ENCODE measurements around the gene PEAK1.

The PEAK1 gene

DNA sequence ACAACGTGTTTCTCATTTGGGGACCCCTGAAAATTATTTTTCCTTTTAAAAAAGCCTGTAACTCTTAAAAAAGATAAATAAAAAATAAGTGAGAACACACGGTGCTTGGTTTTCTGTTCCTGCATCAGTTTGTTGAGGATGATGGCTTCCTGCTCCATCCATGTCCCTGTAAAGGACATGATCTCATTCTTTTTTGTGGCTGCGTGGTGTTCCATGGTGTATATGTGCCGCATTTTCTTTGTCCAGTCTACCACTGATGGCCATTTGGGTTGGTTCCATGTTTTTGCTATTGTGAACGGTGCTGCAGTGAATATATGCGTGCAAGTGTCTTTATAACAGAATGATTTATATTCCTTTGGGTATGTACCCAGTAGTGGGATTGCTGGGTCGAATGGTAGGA, 351.3 kb downstream of the PEAK1 start:
- in situ Hi-C loops (cut with MboI; ENCODE audit: low sequenced_read_pairs), result no loop called here

DNA sequence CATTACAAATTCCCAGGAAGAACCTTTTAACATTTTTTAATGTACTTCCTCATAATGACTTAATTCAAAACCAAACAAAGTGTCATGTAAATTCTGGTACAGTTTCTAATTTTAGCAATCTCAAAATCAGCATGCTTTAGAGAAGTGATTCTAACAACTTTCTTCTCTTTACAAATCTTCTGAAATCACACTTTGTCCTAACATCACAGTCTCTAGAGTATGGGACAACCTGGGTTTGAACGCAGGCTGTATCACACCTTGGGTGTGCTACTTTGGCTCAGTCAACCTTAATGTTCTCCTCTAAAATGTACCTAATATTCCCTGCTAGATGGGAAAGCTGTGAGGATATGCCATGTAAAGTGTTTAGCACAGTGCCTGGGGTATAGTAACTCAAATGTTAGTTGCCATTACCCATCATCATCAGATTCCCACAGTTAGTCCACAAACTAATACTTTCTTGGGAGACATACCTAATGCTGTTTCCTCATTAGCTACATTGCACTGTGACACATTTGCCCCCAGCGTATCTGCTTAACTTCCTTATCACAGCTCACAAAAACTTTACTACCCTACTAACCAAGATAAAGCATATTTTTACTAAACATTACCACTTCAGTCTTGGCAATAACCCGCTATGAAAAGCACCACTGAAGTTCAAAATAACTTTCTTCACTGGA, 352.1 kb downstream of the PEAK1 start:
- in situ Hi-C loops (cut with MboI; ENCODE audit: low sequenced_read_pairs), result no loop called here

GRCh38 chr15:77066971-77067690, 352.8 kb downstream of the PEAK1 start:
- in situ Hi-C loops (cut with MboI; ENCODE audit: low sequenced_read_pairs), result no loop called here

DNA sequence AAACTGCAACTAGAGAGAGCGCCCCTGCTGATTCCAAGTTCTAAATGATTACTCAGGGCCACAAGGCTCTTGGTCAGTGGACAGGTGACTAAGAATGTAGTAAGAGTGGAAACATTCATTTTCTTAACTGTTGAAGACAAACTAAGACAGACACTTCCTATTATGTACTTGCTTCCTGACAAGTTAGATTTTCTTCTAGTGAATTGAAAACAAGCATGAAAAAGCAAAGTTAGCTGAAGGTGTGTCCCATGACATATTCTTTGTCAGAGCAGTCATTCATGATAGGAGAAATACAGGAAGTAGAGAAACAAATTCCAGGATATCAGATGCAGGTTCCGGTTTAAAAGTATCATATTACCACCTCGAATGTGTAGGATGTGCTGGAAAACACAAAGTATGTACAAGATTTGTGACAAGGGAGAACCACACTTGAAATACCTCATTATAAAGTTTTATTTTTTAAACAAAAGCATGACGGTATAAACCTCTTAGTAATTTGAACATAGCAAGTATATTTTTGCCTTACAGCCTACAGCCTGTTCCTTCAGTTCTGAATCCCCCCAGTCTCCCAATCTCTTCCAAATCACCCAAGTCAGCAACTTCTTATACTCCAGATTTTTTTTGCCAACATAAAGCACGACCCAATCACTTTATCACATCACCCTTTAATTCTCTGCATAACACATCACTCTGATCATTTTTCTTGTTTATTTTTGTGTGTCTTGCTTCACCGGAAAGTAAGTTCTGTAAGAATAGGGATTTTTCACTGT, 355.2 kb downstream of the PEAK1 start:
- in situ Hi-C loops (cut with MboI; ENCODE audit: low sequenced_read_pairs), result no loop called here

DNA sequence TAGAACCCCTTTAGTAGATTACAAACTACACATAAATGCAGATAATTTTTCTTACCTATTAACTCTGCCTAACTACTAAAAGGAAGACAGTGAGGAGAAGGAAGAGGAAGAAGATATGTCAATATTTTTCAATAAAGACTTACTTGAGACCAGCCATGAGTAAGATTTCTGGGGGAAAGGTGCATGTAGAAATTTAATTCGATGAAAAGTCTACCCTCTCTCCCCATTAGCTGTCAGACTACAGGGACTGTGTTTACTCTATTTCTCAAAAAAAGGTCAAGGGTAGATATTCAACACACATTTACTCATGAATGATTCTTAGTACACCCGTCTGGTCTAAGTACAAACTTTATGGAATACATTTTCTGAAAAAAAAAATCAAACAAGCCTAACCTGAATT, 355.8 kb downstream of the PEAK1 start:
- in situ Hi-C loops (cut with MboI; ENCODE audit: low sequenced_read_pairs), result no loop called here

GRCh38 chr15:77063249-77063648, 356.7 kb downstream of the PEAK1 start:
- in situ Hi-C loops (cut with MboI; ENCODE audit: low sequenced_read_pairs), result no loop called here

DNA sequence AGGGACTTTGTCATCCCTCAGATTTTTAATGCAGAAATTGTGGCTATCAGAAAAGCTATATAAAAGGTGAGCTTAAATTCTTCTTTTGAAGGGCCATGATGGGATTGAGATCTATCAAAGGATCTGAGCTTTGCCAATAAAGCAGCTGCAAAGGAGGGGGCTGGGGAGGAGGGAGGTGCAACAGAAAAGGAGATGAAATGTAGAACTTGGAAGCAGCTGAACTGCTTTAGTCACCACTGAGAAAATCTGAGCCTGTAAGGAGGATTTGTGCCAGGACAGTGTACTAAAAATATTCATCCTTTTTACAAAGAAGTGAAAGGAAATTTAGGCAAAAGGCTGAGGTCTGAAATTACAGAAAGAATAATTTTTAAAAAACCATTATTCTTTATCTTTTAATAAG, 359.4 kb downstream of the PEAK1 start:
- in situ Hi-C loops (cut with MboI; ENCODE audit: low sequenced_read_pairs), result no loop called here

DNA sequence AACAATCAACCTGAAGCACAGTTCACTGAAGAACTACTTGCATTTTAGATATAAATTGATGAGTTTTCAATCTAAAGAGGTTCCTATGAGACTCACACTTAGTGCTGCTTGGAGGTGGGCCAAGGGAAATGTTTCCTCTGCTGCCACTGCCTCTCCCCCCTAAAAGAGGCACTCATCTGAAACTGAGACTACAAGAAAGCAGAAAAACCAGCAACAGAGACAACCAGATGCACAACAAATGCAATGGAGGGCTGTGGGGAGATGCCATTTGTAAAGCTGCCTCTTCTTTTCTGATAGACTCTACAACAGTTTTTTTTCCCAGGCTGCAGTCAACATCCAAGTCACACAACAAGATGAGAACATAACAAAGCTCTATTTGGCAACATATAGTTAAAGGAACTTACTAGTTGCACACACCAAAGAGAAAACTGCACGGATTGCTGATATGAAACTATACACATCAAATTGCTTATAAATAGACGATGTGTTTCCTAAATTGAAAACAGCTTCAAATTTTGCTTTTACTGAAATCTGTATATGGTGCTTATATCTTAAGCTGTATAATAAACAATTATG, 360.0 kb downstream of the PEAK1 start:
- in situ Hi-C loops (cut with MboI; ENCODE audit: low sequenced_read_pairs), result no loop called here

DNA sequence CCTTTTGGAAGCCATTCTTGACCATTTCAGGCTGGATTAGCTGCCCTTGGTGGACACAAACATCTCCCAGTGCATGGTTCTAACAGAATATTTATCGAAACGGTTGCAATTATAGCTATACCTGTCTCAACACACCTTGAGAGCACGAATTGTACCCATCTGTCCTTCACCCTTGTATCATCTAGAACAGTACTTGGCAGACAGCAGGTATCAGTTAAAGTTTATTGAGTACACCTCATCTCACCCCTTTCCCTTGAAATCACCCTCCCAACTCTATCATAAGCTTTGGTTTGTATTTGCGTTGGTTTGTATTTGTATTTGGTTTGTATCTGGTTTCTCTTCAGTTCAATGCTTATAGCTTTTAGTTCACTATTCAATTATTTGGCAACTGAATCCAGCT, 361.4 kb downstream of the PEAK1 start:
- in situ Hi-C loops (cut with MboI; ENCODE audit: low sequenced_read_pairs), result no loop called here

GRCh38 chr15:77057685-77058084, 362.2 kb downstream of the PEAK1 start:
- in situ Hi-C loops (cut with MboI; ENCODE audit: low sequenced_read_pairs), result no loop called here

DNA sequence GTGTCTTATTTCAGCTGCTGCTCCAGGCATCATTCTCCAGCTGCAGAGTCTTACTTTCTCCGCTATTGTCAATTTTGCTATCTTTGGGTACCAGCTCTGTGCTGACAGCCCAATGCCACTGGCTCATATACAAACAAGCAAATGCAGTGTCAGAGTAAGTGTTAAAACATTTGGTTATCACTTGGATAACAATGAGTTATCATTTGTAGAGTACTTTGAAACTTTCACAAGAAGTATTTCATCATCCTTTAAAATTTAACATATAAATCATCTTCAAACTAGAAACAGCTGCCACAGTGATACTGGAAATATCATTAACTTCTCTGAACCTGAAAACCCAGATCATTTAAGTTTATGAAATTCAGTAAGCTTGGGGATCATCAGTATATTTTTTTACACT, 362.8 kb downstream of the PEAK1 start:
- in situ Hi-C loops (cut with MboI; ENCODE audit: low sequenced_read_pairs), result no loop called here

GRCh38 chr15:77053709-77054108, 366.2 kb downstream of the PEAK1 start:
- in situ Hi-C loops (cut with MboI; ENCODE audit: low sequenced_read_pairs), result no loop called here

DNA sequence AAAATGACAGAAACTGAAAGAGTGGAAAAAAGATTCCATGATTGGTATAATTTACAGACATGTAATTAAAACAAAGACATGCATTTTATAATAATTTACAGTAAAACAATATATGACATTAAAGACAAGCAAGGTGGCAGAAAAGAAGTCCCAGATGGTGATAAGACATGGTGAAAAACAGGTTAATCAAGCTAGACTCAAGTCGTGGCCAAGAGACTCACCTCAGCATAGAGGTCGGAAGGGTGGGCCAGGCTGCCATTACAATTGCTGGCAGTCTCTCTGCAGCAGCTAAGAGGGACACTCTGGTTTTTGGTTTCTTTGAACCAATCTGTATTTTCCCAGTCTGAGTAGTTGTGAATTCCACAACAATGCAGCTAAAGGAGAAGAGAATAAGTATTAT, 367.3 kb downstream of the PEAK1 start:
- in situ Hi-C loops (cut with MboI; ENCODE audit: low sequenced_read_pairs), result no loop called here
